Heart right ventricle (tissue), 16 donors: ENCODE data around the gene FGGY. TPM values are rescaled to one million over a fixed set of nuclear protein-coding genes. Genes with fewer than 3 reads are reported as not detected.

Source experiments
- ATAC-seq, 8 donors: fragments of 200-7000 bp; cut with Tn5 transposase; one replicate each; pipeline ENCODE4 v1.9.1; 2020; ENCODE audit warnings: mild to moderate bottlenecking in 8 of 8, moderate library complexity in 8 of 8, moderate number of reproducible peaks in 1 of 8
- DNase-seq, 2 donors: peaks; one replicate each; pipeline ENCODE4 v3.0.0-alpha.2; 2020
- H3K27ac ChIP-seq, 10 donors: fragments of 200-600 bp; sonication (generic) in 2 of 10; one replicate each; pipeline versions ENCODE4 v1.5.0 to v1.8.0; 2020 to 2022; ENCODE audit warnings: mild to moderate bottlenecking in 3 of 10
- H3K27me3 ChIP-seq, 7 donors: fragments of 200-600 bp; one replicate each; pipeline ENCODE4 v1.8.0; 2021 to 2022; ENCODE audit warnings: mild to moderate bottlenecking in 2 of 7
- H3K36me3 ChIP-seq, 9 donors: fragments of 200-600 bp; sonication (generic) in 1 of 9; one replicate each; pipeline versions ENCODE4 v1.5.0 to v1.8.0; 2020 to 2022; ENCODE audit warnings: mild to moderate bottlenecking in 2 of 9
- H3K4me1 ChIP-seq, 9 donors: fragments of 200-600 bp; sonication (generic) in 1 of 9; one replicate each; pipeline versions ENCODE4 v1.5.0 to v1.8.0; 2020 to 2022; ENCODE audit warnings: mild to moderate bottlenecking in 4 of 9
- H3K4me3 ChIP-seq, 10 donors: fragments of 200-600 bp; sonication (generic) in 2 of 10; one replicate each; pipeline versions ENCODE4 v1.5.0 to v1.8.0; 2020 to 2022; ENCODE audit warnings: mild to moderate bottlenecking in 7 of 10, moderate library complexity in 2 of 10
- H3K9me3 ChIP-seq, 11 donors: fragments of 200-600 bp in 10 of 11; sonication (generic) in 2 of 11; one replicate each; pipeline versions ENCODE4 v1.5.0 to v1.8.0; 2013 to 2022; ENCODE audit warnings: mild to moderate bottlenecking in 2 of 11, control low read depth in 1 of 11, moderate library complexity in 1 of 11
- CTCF ChIP-seq, 9 donors: fragments of 200-600 bp; sonication (generic) in 2 of 9; IDR thresholded peaks; one replicate each; pipeline versions ENCODE4 v1.5.0 to v1.8.0; 2021 to 2022; ENCODE audit warnings: antibody characterized with exemption in 9 of 9, mild to moderate bottlenecking in 5 of 9, moderate library complexity in 1 of 9
- WGBS, 2 donors: extraction: QIAGEN DNeasy Blood & Tissue Kit; methylation state at CpG; one replicate each; pipeline ENCODE4 v1.1.7; 2013; ENCODE audit warnings: inconsistent platforms in 1 of 2; 5-methylcytosine and 5-hydroxymethylcytosine counted together
- intact Hi-C, 10 donors: fragments of 100-400 bp; cut with DNase I; formaldehyde crosslinking; loops; one replicate each; pipeline versions ENCODE4 v1.11.1 to v1.14.2; 2022
- polyA plus RNA-seq, 2 donors: library from polyadenylated mRNA; stranded (reverse); fragments of 200-250 nt; gene quantifications; one replicate each; pipeline ENCODE4 v1.2.3, GENCODE V29; 2013
- total RNA-seq, 10 donors: library from RNA; stranded (reverse); fragmentation: NEBNext Ultra II Directional in 3 of 10; extraction: Animal tissue kit (Norgen Biotek cat#: 25700) in 3 of 10; gene quantifications; one replicate each; pipeline versions ENCODE4 v1.2.1 to v1.2.4, GENCODE V29; 2021 to 2023
- donor health status: Arrhythmogenic right ventricular cardiomyopathy.
- donor health status: ischemic (EF 13 %, LVEDD 7.1; RV severe dilation, severe dysfunction).
- donor health status: healthy with polysubstance abuse.
- donor health status: DM: no; HTN: yes; CAD: no.
- donor health status: DM: no; HTN: no; CAD: no.
- donor health status: ischemic (EF 25% LVEDD 6.9; RV normal size, moderate dysfunction).
- donor health status: ischemic (EF 25% LVEDD 5.7; RV mildly dilated, moderate dysfunction).
- donor health status: healthy.
- donor health status: DM: yes; HTN: yes; CAD: no.
- donor health status: Ischemic cardiomyopathy.
- donor health status: ischemic (EF 35%, LVEDD 5.7; RV mildly dilated, moderate dysfunction).
- donor health status: nonischemic (EF 11% LVEDD 7.7; RV severe dilation, severe dysfunction).
- donor health status: DM: yes; HTN: yes; CAD: no.
- donor health status: PGD.
- donor health status: ischemic (EF 29% LVEDD 5.4; RV normal size, mild dysfunction).
- donor health status: nonischemic (EF 23%, LVEDD 6.1; RV moderate dilation, normal function).

FGGY gene
- total and polyA plus RNA-seq, 12 donors, result 3.1 to 51.8 (median 34.7) TPM

GRCh38 chr1:59506952-59507351, 210.1 kb downstream of the FGGY start:
- DNase-seq, result no peak
- Histone ChIP-seq H3K27ac (peak overlapping the region in 3 of 10 donors; percentile 11 to 71 (median 15)), H3K4me1 (peaks cover 0 to 16% (median 0%) of the 10 kb centered on the region in 9 donors), H3K9me3 (no peaks in the 10 kb centered on the region), H3K27me3 (no peaks in the 10 kb centered on the region), H3K4me3 (no peak overlapping the region), H3K36me3 (no peaks in the 10 kb centered on the region)
- peak in 6 of 8 donors; percentile 34 to 84 (median 52) for ATAC-seq
- TF ChIP-seq CTCF (IDR thresholded peaks at IDR 0.05), result no peak
- intact Hi-C loops, result no loop called here
- WGBS, 2 donors, result 72 to 79% methylated on average over 3 of the region's 3 CpGs

GRCh38 chr1:59509341-59509875, 212.5 kb downstream of the FGGY start:
- ATAC-seq (no peak), DNase-seq (no peak)
- H3K4me3 ChIP-seq, result no peak overlapping the region
- no peak for TF ChIP-seq CTCF (IDR thresholded peaks at IDR 0.05)
- H3K27ac ChIP-seq, result no peak overlapping the region
- peaks cover 0 to 5% (median 0%) of the 10 kb centered on the region in 9 donors for H3K36me3 ChIP-seq
- H3K4me1 ChIP-seq, result peaks cover 0 to 16% (median 0%) of the 10 kb centered on the region in 9 donors
- H3K27me3 ChIP-seq, result no peaks in the 10 kb centered on the region
- H3K9me3 ChIP-seq, result no peaks in the 10 kb centered on the region
- intact Hi-C loops, result no loop called here
- WGBS, 2 donors, result 83 to 87% methylated on average over 3 of the region's 3 CpGs

GRCh38 chr1:59510249-59510648, 213.4 kb downstream of the FGGY start:
- intact Hi-C loops, result no loop called here

More at GRCh38 chr1:59510249-59510648, 213.4 kb downstream of the FGGY start:
- no peak for DNase-seq
- 84 to 88% methylated on average over 1 of the region's 1 CpG for WGBS, 2 donors
- Histone ChIP-seq H3K27me3 (no peaks in the 10 kb centered on the region), H3K9me3 (no peaks in the 10 kb centered on the region), H3K27ac (no peak overlapping the region), H3K4me3 (no peak overlapping the region), H3K36me3 (peaks cover 0 to 5% (median 0%) of the 10 kb centered on the region in 9 donors), H3K4me1 (peaks cover 0 to 16% (median 0%) of the 10 kb centered on the region in 9 donors)
- TF ChIP-seq CTCF (IDR thresholded peaks at IDR 0.05), result no peak
- ATAC-seq, result no peak
